H1 (cell line): Measurements from ENCODE around the gene PPIB. TPM values are rescaled to one million over a fixed set of nuclear protein-coding genes. Genes with fewer than 3 reads are reported as not detected.

Source experiments
- CTCF ChIA-PET: fragments of 300-600 bp; sonication (Branson Sonifier 250); formaldehyde crosslinking; loops from one replicate; lab custom pipeline; 2021; ENCODE audit not compliant: partially characterized antibody; lab: Charles Lee
- POLR2A ChIA-PET: fragments of 300-600 bp; sonication (Branson Sonifier 250); formaldehyde crosslinking; loops from one replicate; lab custom pipeline; 2021; ENCODE audit warnings: inconsistent platforms; ENCODE audit not compliant: partially characterized antibody; lab: Charles Lee
- DNase-seq, 2 experiments: peaks; one replicate each; pipeline versions ENCODE4 v3.0.0 to v3.0.0-alpha.2; 2010 to 2022; ENCODE audit warnings: low spot score in 2 of 2, low read depth in 1 of 2, mixed read lengths in 1 of 2
- FAIRE-seq: peaks from 2 replicates; lab custom pipeline; 2011; peaks lifted over from hg19 to GRCh38; lab: Jason Lieb, UNC
- H2AFZ ChIP-seq: 2 replicates; pipeline ENCODE4 v1.8.1; 2012; ENCODE audit warnings: low read length, inconsistent platforms
- H2AK5ac ChIP-seq: 2 replicates; pipeline ENCODE4 v1.6.1; 2013; ENCODE audit warnings: low read depth, low read length
- H2BK120ac ChIP-seq: replicated peaks from 2 replicates; pipeline ENCODE3; 2013; ENCODE audit warnings: low read depth, low read length, inconsistent platforms
- H2BK12ac ChIP-seq: 2 replicates; pipeline ENCODE4 v1.6.1; 2013; ENCODE audit warnings: low read depth, low read length
- H2BK15ac ChIP-seq: 2 replicates; pipeline ENCODE4 v1.6.1; 2013; ENCODE audit warnings: low read length
- H2BK20ac ChIP-seq: 2 replicates; pipeline ENCODE4 v1.6.1; 2013; ENCODE audit warnings: low read length
- H2BK5ac ChIP-seq: 2 replicates; pipeline ENCODE4 v1.6.1; 2013; ENCODE audit warnings: low read depth, low read length
- H3K14ac ChIP-seq: 2 replicates; pipeline ENCODE4 v1.6.1; 2013; ENCODE audit warnings: inconsistent platforms; ENCODE audit not compliant: insufficient read length
- H3K18ac ChIP-seq: 2 replicates; pipeline ENCODE4 v1.6.1; 2013; ENCODE audit warnings: low read length; ENCODE audit errors: extremely low read depth
- H3K23ac ChIP-seq: 2 replicates; pipeline ENCODE4 v1.6.1; 2013; ENCODE audit warnings: inconsistent platforms; ENCODE audit not compliant: insufficient read length
- H3K23me2 ChIP-seq: 2 replicates; pipeline ENCODE4 v1.6.1; 2013; ENCODE audit warnings: low read depth, low read length
- H3K27ac ChIP-seq: 2 replicates; pipeline ENCODE4 v1.6.1; 2011; ENCODE audit warnings: low read depth, low read length, inconsistent platforms
- H3K27me3 ChIP-seq, 4 experiments: replicated peaks in 1 of 4; 1 replicate in 1 of 4; 2 replicates in 3 of 4; pipeline versions ENCODE4 v1.6.1 to v1.8.1; 2011 to 2013; ENCODE audit warnings: low read length in 3 of 4, mild to moderate bottlenecking in 3 of 4, inconsistent platforms in 2 of 4, mixed read lengths in 2 of 4, moderate library complexity in 1 of 4; ENCODE audit not compliant: control insufficient read depth in 3 of 4, insufficient read depth in 3 of 4; ENCODE audit errors: extremely low read depth in 1 of 4
- H3K36me3 ChIP-seq, 4 experiments: 2 replicates each; pipeline versions ENCODE4 v1.6.1 to v1.8.1; 2011 to 2013; ENCODE audit warnings: mild to moderate bottlenecking in 4 of 4, low read length in 3 of 4, moderate library complexity in 2 of 4, control low read depth in 1 of 4, inconsistent platforms in 1 of 4; ENCODE audit not compliant: insufficient read depth in 4 of 4, control insufficient read depth in 2 of 4
- H3K4ac ChIP-seq: replicated peaks from 2 replicates; pipeline ENCODE3; 2013; ENCODE audit warnings: low read length, low read depth, mixed read lengths, inconsistent platforms; ENCODE audit not compliant: insufficient read length
- H3K4me1 ChIP-seq, 4 experiments: replicated peaks in 1 of 4; 1 replicate in 1 of 4; 2 replicates in 3 of 4; pipeline versions ENCODE4 v1.6.1 to v1.8.1; 2011 to 2013; ENCODE audit warnings: low read length in 3 of 4, inconsistent platforms in 2 of 4, mixed read lengths in 1 of 4; ENCODE audit not compliant: insufficient read depth in 4 of 4, control insufficient read depth in 3 of 4
- H3K4me2 ChIP-seq, 2 experiments: 2 replicates each; pipeline versions ENCODE4 v1.6.1 to v1.8.1; 2011 to 2013; ENCODE audit warnings: low read depth in 2 of 2, low read length in 2 of 2, control low read depth in 1 of 2, inconsistent platforms in 1 of 2, mild to moderate bottlenecking in 1 of 2; ENCODE audit not compliant: insufficient read depth in 1 of 2
- H3K4me3 ChIP-seq, 4 experiments: fragments of 200-600, 300-600 bp in 1 of 4; sonication (generic), shearing (Covaris generic), sonication (Bioruptor Twin) in 1 of 4; 2 replicates each; pipeline versions ENCODE4 v1.5.1 to v1.8.1; 2011 to 2016; ENCODE audit warnings: low read length in 4 of 4, low read depth in 3 of 4, control low read depth in 2 of 4, inconsistent platforms in 2 of 4, mild to moderate bottlenecking in 2 of 4, mixed read lengths in 1 of 4, moderate library complexity in 1 of 4; ENCODE audit not compliant: insufficient read depth in 2 of 4; ENCODE audit errors: extremely low read depth in 1 of 4
- H3K56ac ChIP-seq: replicated peaks from 2 replicates; pipeline ENCODE3; 2013; ENCODE audit warnings: low read depth, mild to moderate bottlenecking, mixed read lengths, low read length, inconsistent platforms; ENCODE audit not compliant: insufficient read length
- H3K79me1 ChIP-seq: 2 replicates; pipeline ENCODE4 v1.6.1; 2013; ENCODE audit warnings: low read depth, low read length, control low read depth
- H3K79me2 ChIP-seq, 2 experiments: 2 replicates each; pipeline versions ENCODE4 v1.6.1 to v1.8.1; 2012 to 2013; ENCODE audit warnings: low read length in 2 of 2, mild to moderate bottlenecking in 2 of 2, inconsistent platforms in 1 of 2; ENCODE audit not compliant: insufficient read depth in 2 of 2, control insufficient read depth in 1 of 2
- H3K9ac ChIP-seq, 4 experiments: replicated peaks in 1 of 4; 1 replicate in 1 of 4; 2 replicates in 3 of 4; pipeline versions ENCODE4 v1.6.1 to v1.8.1; 2011 to 2013; ENCODE audit warnings: low read depth in 3 of 4, low read length in 3 of 4, control low read depth in 2 of 4, mild to moderate bottlenecking in 2 of 4, moderate library complexity in 2 of 4, inconsistent platforms in 1 of 4; ENCODE audit errors: extremely low read depth in 1 of 4
- H3K9me3 ChIP-seq, 2 experiments: 2 replicates each; pipeline versions ENCODE4 v1.6.1 to v1.8.1; 2012 to 2013; ENCODE audit warnings: mild to moderate bottlenecking in 2 of 2, moderate library complexity in 2 of 2, control low read depth in 1 of 2, inconsistent platforms in 1 of 2, low read depth in 1 of 2, low read length in 1 of 2, mixed read lengths in 1 of 2; ENCODE audit not compliant: insufficient read depth in 2 of 2
- H4K20me1 ChIP-seq, 2 experiments: replicated peaks in 1 of 2; 2 replicates each; pipeline versions ENCODE3 to v1.8.1; 2011 to 2013; ENCODE audit warnings: inconsistent platforms in 2 of 2, low read length in 2 of 2, mild to moderate bottlenecking in 1 of 2; ENCODE audit not compliant: insufficient read depth in 2 of 2, control insufficient read depth in 1 of 2
- H4K5ac ChIP-seq: 2 replicates; pipeline ENCODE4 v1.6.1; 2013; ENCODE audit warnings: low read length, low read depth, mixed read lengths, inconsistent platforms; ENCODE audit not compliant: insufficient read length
- H4K8ac ChIP-seq: 2 replicates; pipeline ENCODE4 v1.8.0; 2013; ENCODE audit warnings: mild to moderate bottlenecking, moderate library complexity, low read length, inconsistent platforms; ENCODE audit not compliant: insufficient read depth; ENCODE audit errors: extremely low read depth
- H4K91ac ChIP-seq: replicated peaks from 2 replicates; pipeline ENCODE3; 2013; ENCODE audit warnings: low read length, mixed read lengths, inconsistent platforms; ENCODE audit not compliant: insufficient read length
- BACH1 ChIP-seq: IDR thresholded peaks from 2 replicates; pipeline ENCODE4 v1.6.1; 2012; ENCODE audit warnings: low read length, improper control_type of control experiment
- BCL11A ChIP-seq, 2 experiments: IDR thresholded peaks; one replicate each; pipeline ENCODE4 v1.6.1; 2011; ENCODE audit warnings: low read depth in 2 of 2, low read length in 2 of 2, mild to moderate bottlenecking in 2 of 2
- CBX5 ChIP-seq: fragments of 300-800, 300-1000 bp; sonication (generic); IDR thresholded peaks from 2 replicates; pipeline ENCODE4 v1.7.1; 2016; ENCODE audit warnings: antibody characterized with exemption, low read length, low read depth
- CEBPB ChIP-seq: IDR thresholded peaks from 2 replicates; pipeline ENCODE4 v1.6.1; 2012; ENCODE audit warnings: low read depth, low read length
- GABPA ChIP-seq: IDR thresholded peaks from 2 replicates; pipeline ENCODE4 v1.6.1; 2011; ENCODE audit warnings: mild to moderate bottlenecking, low read length, moderate library complexity, borderline replicate concordance; ENCODE audit not compliant: insufficient read depth
- JUND ChIP-seq: IDR thresholded peaks from 2 replicates; pipeline ENCODE4 v1.6.1; 2011; ENCODE audit warnings: mild to moderate bottlenecking, improper control_type of control experiment, low read length
- NRF1 ChIP-seq: IDR thresholded peaks from 2 replicates; pipeline ENCODE4 v1.6.1; 2011; ENCODE audit warnings: mild to moderate bottlenecking, low read depth, low read length, improper control_type of control experiment
- POLR2A ChIP-seq, 2 experiments: IDR thresholded peaks; 1 replicate in 1 of 2; 2 replicates in 1 of 2; pipeline ENCODE4 v1.6.1; 2011; ENCODE audit warnings: low read depth in 2 of 2, low read length in 2 of 2, mild to moderate bottlenecking in 2 of 2; ENCODE audit errors: control extremely low read depth in 1 of 2
- RXRA ChIP-seq: IDR thresholded peaks from 2 replicates; pipeline ENCODE4 v1.6.1; 2011; ENCODE audit warnings: low read depth, mild to moderate bottlenecking, low read length, moderate library complexity; ENCODE audit not compliant: insufficient read depth
- SIX5 ChIP-seq: IDR thresholded peaks from 2 replicates; pipeline ENCODE4 v1.6.1; 2011; ENCODE audit warnings: mild to moderate bottlenecking, low read depth, low read length
- ZNF274 ChIP-seq: IDR thresholded peaks from 2 replicates; pipeline ENCODE4 v1.7.0; 2012; ENCODE audit warnings: low read length, borderline replicate concordance; ENCODE audit errors: extremely low read depth
- WGBS, 2 experiments: shearing (Covaris generic) in 1 of 2; methylation state at CpG; one replicate each; pipeline versions ENCODE4 v1.1.6 to v1.1.7; 2013 to 2015; ENCODE audit warnings: low lambda C conversion rate in 2 of 2, mixed read lengths in 2 of 2, inconsistent platforms in 1 of 2, low coverage in 1 of 2, missing lambda C conversion rate in 1 of 2; ENCODE audit not compliant: insufficient replicate concordance in 2 of 2, insufficient coverage in 1 of 2, insufficient read length in 1 of 2; ENCODE audit errors: extremely low coverage in 1 of 2, missing lambda C conversion rate in 1 of 2; 5-methylcytosine and 5-hydroxymethylcytosine counted together
- polyA plus RNA-seq, 7 experiments: library from polyadenylated mRNA; depleted of rRNA in 3 of 7; stranded (reverse) in 5 of 7; unstranded in 2 of 7; fragments of >200 nt in 5 of 7; fragments of 200-250 nt in 2 of 7; gene quantifications; 1 replicate in 5 of 7; 2 replicates in 1 of 7; 4 replicates in 1 of 7; pipeline versions ENCODE4 v1.2.1 to v1.2.3, GENCODE V29; 2011 to 2013; ENCODE audit warnings: missing spikeins in 2 of 7, mixed read lengths in 2 of 7
- total RNA-seq: library from RNA; stranded (reverse); fragmentation: NEBNext Ultra II Directional; extraction: Animal tissue kit (Norgen Biotek cat#: 25700); gene quantifications from 2 replicates; pipeline ENCODE4 v1.2.1, GENCODE V29; 2021

The PPIB gene
- total and polyA plus RNA-seq, 2 of the 8 experiments (the other 6 are each of a cell fraction or from before 2014, with no cell fraction given): 558 to 579 TPM

DNA sequence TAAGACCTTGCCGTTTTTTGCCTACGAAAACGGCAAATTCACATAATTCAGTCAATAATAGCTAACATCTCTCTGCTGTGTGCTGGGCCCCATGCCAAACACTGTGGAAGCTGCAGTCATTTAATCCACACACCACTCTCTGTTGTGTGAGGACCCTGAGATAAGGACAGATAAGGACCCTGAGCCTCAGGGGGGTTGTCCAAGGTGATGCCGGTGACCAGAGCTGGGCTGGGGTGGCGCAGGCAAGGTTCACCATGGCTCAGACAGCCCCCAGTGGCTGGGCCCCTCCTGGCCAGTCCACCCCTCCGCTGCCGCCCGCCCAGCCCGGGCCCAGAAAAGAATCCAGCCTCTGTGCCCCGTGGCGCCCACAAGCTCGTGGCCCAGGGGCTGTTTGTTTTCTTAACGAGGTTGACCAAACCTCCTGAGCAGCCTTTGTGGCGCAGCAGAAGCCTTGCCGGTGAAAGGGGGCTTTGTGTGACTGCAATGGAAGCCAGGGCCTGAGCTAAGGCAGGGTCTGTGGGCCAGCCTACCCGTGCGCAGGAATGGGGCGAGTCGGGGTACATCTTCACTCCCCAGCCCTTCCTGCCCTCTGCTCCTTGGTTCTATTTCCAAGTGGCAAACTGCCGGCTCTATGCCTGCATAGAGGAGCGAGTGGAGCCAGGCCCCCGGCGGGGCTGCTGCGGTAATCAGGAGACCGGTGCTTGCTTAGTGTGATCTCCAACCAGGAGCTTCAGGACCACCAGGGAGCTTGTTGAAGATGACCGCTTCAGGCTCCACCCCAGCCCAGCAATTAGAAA lies 15.7 kb downstream of the PPIB start:
- peaks cover 5% of the 10 kb centered on the region; the same call in 1 of the 2 replicates for H3K23me2 ChIP-seq
- H3K4me1 ChIP-seq: peaks cover 0 to 1% (median 0%) of the 10 kb centered on the region in 4 experiments; a peak in 2 of 7 replicates
- H4K8ac ChIP-seq: no peak overlapping the region; the same call in 1 of the 2 replicates
- CTCF ChIA-PET: interaction anchor here (0.6 to 1.4 kb wide), 7 partner anchors 8 to 78 kb away, joined by 3 to 7 read pairs (median 3); no protein-coding TSS in a partner anchor
- H3K9ac ChIP-seq: no peak overlapping the region
- H3K14ac ChIP-seq: no peak overlapping the region
- TF ChIP-seq CEBPB (no peak), BCL11A (IDR thresholded peaks at IDR 0.05; ENCODE audit: low read depth in 2 of 2, low read length in 2 of 2) (no peak), GABPA (no peak), SIX5 (no peak), RXRA (no peak), ZNF274 (no peak), JUND (no peak), CBX5 (no peak), BACH1 (no peak), POLR2A (IDR thresholded peaks at IDR 0.05; ENCODE audit: control extremely low read depth in 1 of 2, low read depth in 2 of 2, low read length in 2 of 2) (no peak), NRF1 (no peak)
- no peak overlapping the region for H2BK15ac ChIP-seq
- no peaks in the 10 kb centered on the region for H3K9me3 ChIP-seq
- FAIRE-seq (no peak), DNase-seq (no peak)
- WGBS, 2 experiments: 92% methylated on average over 26 of the region's 26 CpGs; no CpG with 5 or more reads in 1 of the 2 experiments
- H3K4ac ChIP-seq: no peak overlapping the region
- H3K4me2 ChIP-seq: no peak overlapping the region
- H2BK12ac ChIP-seq: no peak overlapping the region
- no peak overlapping the region for H3K4me3 ChIP-seq
- H4K20me1 ChIP-seq: peaks cover 0 to 3% of the 10 kb centered on the region in 2 experiments
- H3K18ac ChIP-seq: no peak overlapping the region
- no peak overlapping the region for H2BK5ac ChIP-seq
- no peak overlapping the region for H3K23ac ChIP-seq
- POLR2A ChIA-PET: interaction anchor here (2.3 kb wide), 1 partner anchor 10 kb away, joined by 7 read pairs; no protein-coding TSS in a partner anchor
- H2BK20ac ChIP-seq: no peak overlapping the region
- H3K27ac ChIP-seq: no peak overlapping the region
- H4K5ac ChIP-seq: no peak overlapping the region
- no peaks in the 10 kb centered on the region for H3K79me2 ChIP-seq
- H4K91ac ChIP-seq: no peak overlapping the region
- no peaks in the 10 kb centered on the region for H3K36me3 ChIP-seq
- peaks cover 0 to 8% (median 4%) of the 10 kb centered on the region in 4 experiments; a peak in 5 of 7 replicates for H3K27me3 ChIP-seq
- no peak overlapping the region for H3K56ac ChIP-seq
- H2AFZ ChIP-seq: no peak overlapping the region
- no peaks in the 10 kb centered on the region for H3K79me1 ChIP-seq
- H2AK5ac ChIP-seq: no peak overlapping the region
- no peak overlapping the region for H2BK120ac ChIP-seq
